ACHN (cell line): Measurements from ENCODE around the gene GLA.

Experiments
- DNase-seq: peaks from one replicate; pipeline ENCODE4 v3.0.0-alpha.2; 2015
- in situ Hi-C: cut with HindIII; loops from 2 replicates; pipeline ENCODE4 v1.10.0; 2017; ENCODE audit warnings: low sequenced_read_pairs, low pct_ligation_motif_present, low pct_unique_long_range_greater_than_20kb

GLA gene

GRCh38 chrX:101407167-101407747 lies 468 bp downstream of the GLA start:
- in situ Hi-C loops, result no loop called here
- no peak for DNase-seq

GRCh38 chrX:101399825-101400224 lies 7.9 kb downstream of the GLA start:
- in situ Hi-C loops, result no loop called here

GRCh38 chrX:101398694-101399093 lies 9.0 kb downstream of the GLA start:
- DNase-seq, result no peak
- in situ Hi-C loops, result no loop called here

More at GRCh38 chrX:101399825-101400224, 7.9 kb downstream of the GLA start:
- no peak for DNase-seq

- no peak for DNase-seq
- in situ Hi-C loops, result no loop called here
Measured at GRCh38 chrX:101397779-101398178, 9.9 kb downstream of the GLA start.

GRCh38 chrX:101395789-101396188 lies 11.9 kb downstream of the GLA start:
- DNase-seq, result no peak
- in situ Hi-C loops, result no loop called here

GRCh38 chrX:101394372-101394771 lies 13.4 kb downstream of the GLA start:
- in situ Hi-C loops, result no loop called here
- DNase-seq, result no peak

GRCh38 chrX:101393530-101394305 lies 14.0 kb downstream of the GLA start:
- DNase-seq, result no peak
- in situ Hi-C loops, result no loop called here

GRCh38 chrX:101391831-101392230 lies 15.9 kb downstream of the GLA start:
- in situ Hi-C loops, result no loop called here
- DNase-seq, result no peak

- peak; percentile 86 for DNase-seq
- in situ Hi-C loops, result no loop called here
Measured at GRCh38 chrX:101390664-101391525, 16.8 kb downstream of the GLA start, which contains the start of gene RPL36A. Gene RPL36A (plus strand): TSS chrX:101391011. CDS start chrX:101391044, 33 bp downstream.

- DNase-seq, result no peak
- in situ Hi-C loops, result no loop called here
Measured at GRCh38 chrX:101388604-101389003, 19.1 kb downstream of the GLA start.

GRCh38 chrX:101386542-101386885 lies 21.2 kb downstream of the GLA start:
- DNase-seq, result no peak
- in situ Hi-C loops, result no loop called here

- in situ Hi-C loops, result no loop called here
- DNase-seq, result no peak
Measured at GRCh38 chrX:101385795-101386541, 21.8 kb downstream of the GLA start, which contains the start of gene BTK. Gene BTK (minus strand): TSS chrX:101386191. CDS start chrX:101375284, 10,907 bp downstream.

- no peak for DNase-seq
- in situ Hi-C loops, result no loop called here
Measured at GRCh38 chrX:101385026-101385684, 22.6 kb downstream of the GLA start.

- in situ Hi-C loops, result no loop called here
- DNase-seq, result no peak
Measured at GRCh38 chrX:101383679-101384205, 24.0 kb downstream of the GLA start.

- no peak for DNase-seq
- in situ Hi-C loops, result no loop called here
Measured at GRCh38 chrX:101377547-101377946, 30.2 kb downstream of the GLA start.

- no peak for DNase-seq
- in situ Hi-C loops, result no loop called here
Measured at GRCh38 chrX:101370888-101371504, 36.7 kb downstream of the GLA start.

GRCh38 chrX:101369687-101370086 lies 38.0 kb downstream of the GLA start:
- in situ Hi-C loops, result no loop called here
- no peak for DNase-seq
